HFF-Myc (cell line): ENCODE results near the gene PCAT7.
"Not testable (repeated sequence)": the region's sequence is repeated elsewhere in the genome, so short reads cannot be mapped to it uniquely, and the experiment has no call there.

Experiments
- DNase-seq: peaks from one replicate; pipeline ENCODE4 v3.0.0-alpha.2; 2011; ENCODE audit warnings: low read depth; ENCODE audit errors: extremely low read depth
- H3K4me3 ChIP-seq: replicated peaks from 2 replicates; pipeline ENCODE4 v1.5.1; 2011; ENCODE audit warnings: low read depth, mild to moderate bottlenecking, control low read depth, low read length
- TF ChIP-seq, protein P1 (sequence below): IDR thresholded peaks from 2 replicates; pipeline ENCODE4 v1.5.1; 2012; ENCODE audit warnings: mild to moderate bottlenecking, low read depth, low read length, control low read depth; ENCODE audit errors: missing control alignments

The PCAT7 gene

DNA sequence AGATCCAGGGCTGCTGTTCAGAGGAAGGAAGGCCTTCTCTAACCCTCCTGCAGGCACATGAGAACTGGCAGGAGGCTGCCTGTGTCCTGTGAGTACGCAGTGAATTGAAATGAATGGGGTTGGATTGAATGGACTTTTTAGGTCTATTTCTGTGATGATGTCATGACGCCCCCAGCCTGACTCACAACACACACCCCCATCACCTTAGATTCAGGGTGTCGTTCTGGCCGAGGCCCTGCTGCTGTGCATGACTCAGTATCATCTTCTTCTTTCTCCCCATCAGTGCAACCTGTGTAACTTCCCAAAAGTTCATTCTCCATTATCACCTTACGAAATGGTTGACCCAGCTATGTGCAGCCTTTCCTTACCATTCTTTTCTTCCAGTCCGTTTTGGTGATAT is 5.4 kb downstream of the PCAT7 start:
- TF ChIP-seq, protein P1, sequence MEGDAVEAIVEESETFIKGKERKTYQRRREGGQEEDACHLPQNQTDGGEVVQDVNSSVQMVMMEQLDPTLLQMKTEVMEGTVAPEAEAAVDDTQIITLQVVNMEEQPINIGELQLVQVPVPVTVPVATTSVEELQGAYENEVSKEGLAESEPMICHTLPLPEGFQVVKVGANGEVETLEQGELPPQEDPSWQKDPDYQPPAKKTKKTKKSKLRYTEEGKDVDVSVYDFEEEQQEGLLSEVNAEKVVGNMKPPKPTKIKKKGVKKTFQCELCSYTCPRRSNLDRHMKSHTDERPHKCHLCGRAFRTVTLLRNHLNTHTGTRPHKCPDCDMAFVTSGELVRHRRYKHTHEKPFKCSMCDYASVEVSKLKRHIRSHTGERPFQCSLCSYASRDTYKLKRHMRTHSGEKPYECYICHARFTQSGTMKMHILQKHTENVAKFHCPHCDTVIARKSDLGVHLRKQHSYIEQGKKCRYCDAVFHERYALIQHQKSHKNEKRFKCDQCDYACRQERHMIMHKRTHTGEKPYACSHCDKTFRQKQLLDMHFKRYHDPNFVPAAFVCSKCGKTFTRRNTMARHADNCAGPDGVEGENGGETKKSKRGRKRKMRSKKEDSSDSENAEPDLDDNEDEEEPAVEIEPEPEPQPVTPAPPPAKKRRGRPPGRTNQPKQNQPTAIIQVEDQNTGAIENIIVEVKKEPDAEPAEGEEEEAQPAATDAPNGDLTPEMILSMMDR: no peak
- DNase-seq: no peak
- no peak overlapping the region for H3K4me3 ChIP-seq

DNA sequence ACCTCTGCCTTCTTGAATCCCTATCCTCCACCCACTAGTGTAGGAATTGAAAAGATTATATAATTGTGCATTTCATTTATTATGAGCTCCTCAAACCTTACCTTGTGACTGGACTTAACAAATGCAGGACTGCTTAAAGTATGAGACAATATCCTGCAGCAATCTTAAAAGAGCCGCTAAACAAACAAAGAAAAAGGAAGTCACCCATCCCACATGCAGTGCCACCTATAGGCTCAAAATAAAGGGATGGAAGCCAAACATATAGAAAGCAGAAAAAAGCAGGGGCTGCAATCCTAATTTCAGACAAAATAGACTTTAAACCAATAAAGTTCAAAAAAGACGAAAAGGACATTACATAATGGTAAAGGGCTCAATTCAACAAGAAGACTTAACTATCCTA is 8.7 kb downstream of the PCAT7 start:
- no peak for DNase-seq
- no peak overlapping the region for H3K4me3 ChIP-seq
- TF ChIP-seq, protein P1: no peak

DNA sequence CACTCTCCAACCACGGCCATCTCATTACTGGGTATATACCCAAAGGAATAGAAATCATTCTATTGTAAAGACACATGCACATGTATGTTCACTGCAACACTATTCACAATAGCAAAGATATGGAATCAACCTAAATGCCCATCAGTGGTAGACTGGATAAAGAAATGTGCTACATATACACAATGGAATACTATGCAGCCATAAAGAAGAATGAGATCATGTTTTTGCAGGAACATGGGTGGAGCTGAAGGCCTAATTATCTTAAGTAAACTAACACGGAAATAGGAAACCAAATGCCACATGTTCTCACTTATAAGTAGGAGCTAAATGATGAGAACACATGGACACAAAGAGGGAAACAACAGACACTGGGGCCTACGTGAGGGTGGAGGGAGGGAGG is 9.4 kb downstream of the PCAT7 start:
- not testable (repeated sequence) for DNase-seq, H3K4me3 ChIP-seq

DNA sequence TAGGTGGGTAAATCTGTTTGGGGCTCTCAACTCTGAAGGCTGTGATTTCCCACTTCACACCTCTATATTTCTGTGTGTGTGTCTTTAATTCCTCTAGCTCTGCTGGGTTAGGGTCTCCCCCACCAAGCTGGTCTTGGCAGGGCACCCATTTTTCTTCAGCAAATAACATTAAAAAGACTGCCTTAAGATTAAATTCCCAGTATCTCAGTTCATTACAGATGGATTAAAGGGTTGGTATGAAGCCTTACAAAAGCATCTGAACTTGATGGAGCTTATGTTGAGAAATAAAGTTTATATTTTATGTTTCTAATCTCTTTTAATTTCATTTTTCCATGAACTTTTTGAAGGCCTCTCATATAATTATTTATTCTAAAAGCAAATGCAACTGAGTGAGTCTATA is 11.7 kb downstream of the PCAT7 start:
- DNase-seq: no peak
- H3K4me3 ChIP-seq: no peak overlapping the region
- TF ChIP-seq, protein P1: no peak

DNA sequence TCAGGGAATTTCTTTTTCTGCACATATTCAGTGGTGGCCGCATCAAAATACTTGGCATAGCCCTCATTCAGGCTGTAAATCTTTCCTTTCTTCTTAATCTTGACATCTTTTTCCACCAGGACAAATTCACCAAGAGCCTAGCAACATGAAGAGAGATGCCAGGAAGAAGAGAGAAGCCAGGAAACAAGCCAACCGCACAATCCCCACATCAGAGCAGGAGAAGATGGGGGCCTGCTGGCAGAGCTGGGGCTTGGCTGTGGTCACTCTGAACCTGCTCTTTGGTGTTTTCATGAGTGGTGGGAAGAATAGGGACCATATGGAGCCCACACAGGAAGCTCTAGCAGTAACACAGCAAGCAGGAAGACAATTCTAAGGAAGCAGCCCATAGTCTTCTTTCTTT is 12.4 kb downstream of the PCAT7 start:
- TF ChIP-seq, protein P1: no peak
- no peak for DNase-seq
- no peak overlapping the region for H3K4me3 ChIP-seq

DNA sequence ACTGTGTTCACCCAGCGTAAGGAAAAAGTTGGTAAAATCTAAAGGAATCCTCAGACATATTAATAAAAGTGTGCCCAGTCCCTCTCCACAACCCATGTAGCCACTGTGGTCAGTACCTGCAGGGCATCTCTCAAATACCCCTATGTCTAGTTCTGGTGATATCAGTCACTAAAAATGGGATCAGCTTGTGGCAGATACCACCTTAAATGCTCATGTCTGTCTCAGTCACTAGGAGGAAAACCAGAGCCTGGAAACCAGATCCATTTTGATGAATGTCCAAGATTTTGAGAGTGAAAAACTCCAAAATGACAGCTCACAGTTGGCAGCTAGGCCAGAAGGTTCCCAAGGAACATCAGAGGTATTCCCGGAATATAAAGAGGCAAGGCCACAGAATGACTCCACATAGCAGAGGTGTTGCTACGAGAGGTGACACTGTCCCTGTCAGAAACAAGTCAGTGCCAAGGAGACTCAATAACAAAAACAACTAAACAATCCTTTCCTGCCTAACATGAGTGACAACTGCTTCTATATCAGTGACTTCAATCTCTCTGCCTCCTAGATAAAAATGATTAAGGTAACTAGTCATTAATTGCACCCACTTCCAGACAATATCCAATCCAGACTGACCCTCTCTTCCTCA is 13.5 kb downstream of the PCAT7 start:
- TF ChIP-seq, protein P1: no peak
- no peak overlapping the region for H3K4me3 ChIP-seq
- DNase-seq: no peak

DNA sequence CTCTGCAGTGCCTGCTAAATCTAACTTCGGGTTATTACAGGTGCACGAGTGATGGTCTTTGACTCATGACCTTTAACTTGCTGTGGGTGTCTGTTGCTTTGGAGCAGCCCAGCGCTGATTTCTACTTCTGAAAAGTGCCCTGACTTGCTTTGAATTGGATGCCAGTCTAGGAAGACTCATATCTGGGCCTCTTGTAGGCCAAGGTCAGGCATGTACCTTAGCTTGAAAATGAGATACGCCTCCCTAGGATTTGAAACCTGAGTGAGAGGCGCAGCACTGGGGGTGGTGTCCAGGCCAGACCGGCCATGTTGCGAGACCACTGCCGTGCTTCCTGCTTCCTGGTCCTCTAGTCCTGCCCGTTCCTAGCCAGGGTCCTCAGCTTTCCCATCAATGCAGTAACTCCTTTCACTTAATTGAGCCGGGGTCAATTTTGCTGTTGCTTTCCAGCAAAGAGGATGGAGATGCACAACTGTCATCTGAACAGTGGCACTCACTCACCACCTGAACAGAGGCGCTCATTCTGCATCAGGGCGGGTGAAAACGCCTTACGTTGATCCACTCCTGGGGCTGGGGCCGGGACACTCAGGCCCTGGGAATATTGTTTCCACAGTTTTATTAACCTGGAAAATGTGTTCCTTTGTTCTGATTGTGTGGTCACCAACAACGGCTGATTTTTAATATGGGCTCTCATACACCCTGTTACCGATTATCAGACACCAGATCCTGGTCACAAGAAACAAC is 14.3 kb downstream of the PCAT7 start:
- TF ChIP-seq, protein P1: no peak
- DNase-seq: no peak
- no peak overlapping the region for H3K4me3 ChIP-seq
